HEK293 (cell line): ENCODE measurements around the gene SLC46A1.

Experiments used
- EGR2 ChIP-seq: fragments of 450-650 bp; formaldehyde crosslinking; IDR thresholded peaks from 2 replicates; pipeline ENCODE4 v1.5.1; 2016; ENCODE audit warnings: low read depth, missing biosample characterization, missing genetic modification characterization
- FEZF1 ChIP-seq: fragments of 450-650 bp; formaldehyde crosslinking; IDR thresholded peaks from 2 replicates; pipeline ENCODE4 v1.5.1; 2016; ENCODE audit warnings: missing biosample characterization, missing genetic modification characterization
- GLI4 ChIP-seq: fragments of 450-650 bp; formaldehyde crosslinking; IDR thresholded peaks from 2 replicates; pipeline ENCODE4 v1.5.1; 2016; ENCODE audit warnings: missing biosample characterization, missing genetic modification characterization
- GLIS1 ChIP-seq: fragments of 450-650 bp; formaldehyde crosslinking; IDR thresholded peaks from 2 replicates; pipeline ENCODE4 v1.5.1; 2016; ENCODE audit warnings: missing biosample characterization, missing genetic modification characterization
- PRDM2 ChIP-seq: fragments of 450-650 bp; formaldehyde crosslinking; IDR thresholded peaks from 2 replicates; pipeline ENCODE4 v1.5.1; 2016; ENCODE audit warnings: missing biosample characterization, missing genetic modification characterization, borderline replicate concordance
- SALL2 ChIP-seq: fragments of 450-650 bp; formaldehyde crosslinking; IDR thresholded peaks from 2 replicates; pipeline ENCODE4 v1.5.0; 2017; ENCODE audit warnings: missing biosample characterization, mild to moderate bottlenecking, missing genetic modification characterization, borderline replicate concordance
- SP2 ChIP-seq: fragments of 450-650 bp; formaldehyde crosslinking; IDR thresholded peaks from 2 replicates; pipeline ENCODE4 v1.5.1; 2016; ENCODE audit warnings: missing biosample characterization, missing genetic modification characterization
- ZFHX2 ChIP-seq: fragments of 450-650 bp; formaldehyde crosslinking; conservative IDR thresholded peaks from 2 replicates; pipeline ENCODE4 v1.5.1; 2016; ENCODE audit warnings: missing biosample characterization, missing genetic modification characterization
- ZNF148 ChIP-seq: fragments of 450-650 bp; formaldehyde crosslinking; IDR thresholded peaks from 2 replicates; pipeline ENCODE4 v1.5.0; 2017; ENCODE audit warnings: missing biosample characterization, missing genetic modification characterization, borderline replicate concordance
- ZNF214 ChIP-seq: fragments of 450-650 bp; formaldehyde crosslinking; IDR thresholded peaks from 2 replicates; pipeline ENCODE4 v1.5.1; 2017; ENCODE audit warnings: missing biosample characterization, mild to moderate bottlenecking, missing genetic modification characterization, borderline replicate concordance
- ZNF23 ChIP-seq: fragments of 450-650 bp; formaldehyde crosslinking; IDR thresholded peaks from 2 replicates; pipeline ENCODE4 v1.5.1; 2016; ENCODE audit warnings: missing biosample characterization, missing genetic modification characterization, borderline replicate concordance
- ZNF335 ChIP-seq: fragments of 450-650 bp; formaldehyde crosslinking; conservative IDR thresholded peaks from 2 replicates; pipeline ENCODE4 v1.5.1; 2016; ENCODE audit warnings: missing biosample characterization, missing genetic modification characterization
- ZNF366 ChIP-seq: fragments of 450-650 bp; formaldehyde crosslinking; conservative IDR thresholded peaks from 2 replicates; pipeline ENCODE4 v1.5.1; 2016; ENCODE audit warnings: missing biosample characterization, missing genetic modification characterization
- ZNF404 ChIP-seq: fragments of 450-650 bp; formaldehyde crosslinking; IDR thresholded peaks from 2 replicates; pipeline ENCODE4 v1.5.1; 2017; ENCODE audit warnings: missing biosample characterization, missing genetic modification characterization
- TF ChIP-seq, protein P1 (sequence below): fragments of 450-650 bp; formaldehyde crosslinking; IDR thresholded peaks from 2 replicates; pipeline ENCODE4 v1.5.1; 2016; ENCODE audit warnings: missing biosample characterization, missing genetic modification characterization
- TF ChIP-seq, protein P2 (sequence below): fragments of 450-650 bp; formaldehyde crosslinking; IDR thresholded peaks from 2 replicates; pipeline ENCODE4 v1.5.1; 2017; ENCODE audit warnings: missing biosample characterization, missing genetic modification characterization
- TF ChIP-seq, protein P3 (sequence below): fragments of 450-650 bp; formaldehyde crosslinking; IDR thresholded peaks from 2 replicates; pipeline ENCODE4 v1.5.1; 2016; ENCODE audit warnings: missing biosample characterization, missing genetic modification characterization, borderline replicate concordance

Gene SLC46A1

GRCh38 chr17:28370035-28370743, 35.8 kb downstream of the SLC46A1 start, which contains the start of gene VTN (continued):
- TF ChIP-seq ZNF335 (peak; percentile 18; the same call in 1 of the 2 replicates), SALL2 (tag by site-specific recombination) (no peak), GLIS1 (peak; percentile 65), PRDM2 (tag by site-specific recombination) (no peak), ZNF148 (tag by site-specific recombination) (no peak), ZNF23 (tag by site-specific recombination) (no peak), ZNF366 (tag by site-specific recombination) (peak; percentile 69), SP2 (tag by site-specific recombination) (peak; percentile 50), GLI4 (no peak), ZFHX2 (tag by site-specific recombination) (no peak), FEZF1 (no peak), ZNF214 (tag by site-specific recombination) (no peak), EGR2 (peak; percentile 10; the same call in 1 of the 2 replicates), ZNF404 (tag by site-specific recombination) (no peak)
- TF ChIP-seq, protein P1, sequence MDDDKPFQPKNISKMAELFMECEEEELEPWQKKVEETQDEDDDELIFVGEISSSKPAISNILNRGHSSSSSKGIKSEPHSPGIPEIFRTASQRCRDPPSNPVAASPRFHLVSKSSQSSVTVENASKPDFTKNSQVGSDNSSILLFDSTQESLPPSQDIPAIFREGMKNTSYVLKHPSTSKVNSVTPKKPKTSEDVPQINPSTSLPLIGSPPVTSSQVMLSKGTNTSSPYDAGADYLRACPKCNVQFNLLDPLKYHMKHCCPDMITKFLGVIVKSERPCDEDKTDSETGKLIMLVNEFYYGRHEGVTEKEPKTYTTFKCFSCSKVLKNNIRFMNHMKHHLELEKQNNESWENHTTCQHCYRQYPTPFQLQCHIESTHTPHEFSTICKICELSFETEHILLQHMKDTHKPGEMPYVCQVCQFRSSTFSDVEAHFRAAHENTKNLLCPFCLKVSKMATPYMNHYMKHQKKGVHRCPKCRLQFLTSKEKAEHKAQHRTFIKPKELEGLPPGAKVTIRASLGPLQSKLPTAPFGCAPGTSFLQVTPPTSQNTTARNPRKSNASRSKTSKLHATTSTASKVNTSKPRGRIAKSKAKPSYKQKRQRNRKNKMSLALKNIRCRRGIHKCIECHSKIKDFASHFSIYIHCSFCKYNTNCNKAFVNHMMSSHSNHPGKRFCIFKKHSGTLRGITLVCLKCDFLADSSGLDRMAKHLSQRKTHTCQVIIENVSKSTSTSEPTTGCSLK (tag by site-specific recombination) = no peak
- TF ChIP-seq, protein P2, sequence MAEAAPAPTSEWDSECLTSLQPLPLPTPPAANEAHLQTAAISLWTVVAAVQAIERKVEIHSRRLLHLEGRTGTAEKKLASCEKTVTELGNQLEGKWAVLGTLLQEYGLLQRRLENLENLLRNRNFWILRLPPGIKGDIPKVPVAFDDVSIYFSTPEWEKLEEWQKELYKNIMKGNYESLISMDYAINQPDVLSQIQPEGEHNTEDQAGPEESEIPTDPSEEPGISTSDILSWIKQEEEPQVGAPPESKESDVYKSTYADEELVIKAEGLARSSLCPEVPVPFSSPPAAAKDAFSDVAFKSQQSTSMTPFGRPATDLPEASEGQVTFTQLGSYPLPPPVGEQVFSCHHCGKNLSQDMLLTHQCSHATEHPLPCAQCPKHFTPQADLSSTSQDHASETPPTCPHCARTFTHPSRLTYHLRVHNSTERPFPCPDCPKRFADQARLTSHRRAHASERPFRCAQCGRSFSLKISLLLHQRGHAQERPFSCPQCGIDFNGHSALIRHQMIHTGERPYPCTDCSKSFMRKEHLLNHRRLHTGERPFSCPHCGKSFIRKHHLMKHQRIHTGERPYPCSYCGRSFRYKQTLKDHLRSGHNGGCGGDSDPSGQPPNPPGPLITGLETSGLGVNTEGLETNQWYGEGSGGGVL (tag by site-specific recombination) = peak; percentile 31; the same call in 1 of the 2 replicates
- TF ChIP-seq, protein P3, sequence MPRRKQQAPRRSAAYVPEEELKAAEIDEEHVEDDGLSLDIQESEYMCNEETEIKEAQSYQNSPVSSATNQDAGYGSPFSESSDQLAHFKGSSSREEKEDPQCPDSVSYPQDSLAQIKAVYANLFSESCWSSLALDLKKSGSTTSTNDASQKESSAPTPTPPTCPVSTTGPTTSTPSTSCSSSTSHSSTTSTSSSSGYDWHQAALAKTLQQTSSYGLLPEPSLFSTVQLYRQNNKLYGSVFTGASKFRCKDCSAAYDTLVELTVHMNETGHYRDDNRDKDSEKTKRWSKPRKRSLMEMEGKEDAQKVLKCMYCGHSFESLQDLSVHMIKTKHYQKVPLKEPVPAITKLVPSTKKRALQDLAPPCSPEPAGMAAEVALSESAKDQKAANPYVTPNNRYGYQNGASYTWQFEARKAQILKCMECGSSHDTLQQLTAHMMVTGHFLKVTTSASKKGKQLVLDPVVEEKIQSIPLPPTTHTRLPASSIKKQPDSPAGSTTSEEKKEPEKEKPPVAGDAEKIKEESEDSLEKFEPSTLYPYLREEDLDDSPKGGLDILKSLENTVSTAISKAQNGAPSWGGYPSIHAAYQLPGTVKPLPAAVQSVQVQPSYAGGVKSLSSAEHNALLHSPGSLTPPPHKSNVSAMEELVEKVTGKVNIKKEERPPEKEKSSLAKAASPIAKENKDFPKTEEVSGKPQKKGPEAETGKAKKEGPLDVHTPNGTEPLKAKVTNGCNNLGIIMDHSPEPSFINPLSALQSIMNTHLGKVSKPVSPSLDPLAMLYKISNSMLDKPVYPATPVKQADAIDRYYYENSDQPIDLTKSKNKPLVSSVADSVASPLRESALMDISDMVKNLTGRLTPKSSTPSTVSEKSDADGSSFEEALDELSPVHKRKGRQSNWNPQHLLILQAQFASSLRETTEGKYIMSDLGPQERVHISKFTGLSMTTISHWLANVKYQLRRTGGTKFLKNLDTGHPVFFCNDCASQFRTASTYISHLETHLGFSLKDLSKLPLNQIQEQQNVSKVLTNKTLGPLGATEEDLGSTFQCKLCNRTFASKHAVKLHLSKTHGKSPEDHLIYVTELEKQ = no peak
- TF ChIP-seq, all 188 proteins: peak for 11
